HEK293T (cell line): ENCODE measurements around the gene LSM4.

Source experiments
- ARNT ChIP-seq: fragments of 450-650 bp; IDR thresholded peaks from 2 replicates; pipeline ENCODE4 v1.6.1; 2017; ENCODE audit warnings: mild to moderate bottlenecking
- FOXA1 ChIP-seq: fragments of 450-650 bp; IDR thresholded peaks from 2 replicates; pipeline ENCODE4 v1.6.1; 2016; ENCODE audit warnings: mild to moderate bottlenecking
- FOXK2 ChIP-seq: fragments of 450-650 bp; IDR thresholded peaks from 2 replicates; pipeline ENCODE4 v1.6.1; 2016; ENCODE audit warnings: mild to moderate bottlenecking
- FOXM1 ChIP-seq: fragments of 450-650 bp; IDR thresholded peaks from 2 replicates; pipeline ENCODE4 v1.6.1; 2017; ENCODE audit warnings: mild to moderate bottlenecking, borderline replicate concordance
- NFRKB ChIP-seq: fragments of 450-650 bp; IDR thresholded peaks from 2 replicates; pipeline ENCODE4 v1.6.1; 2016; ENCODE audit warnings: mild to moderate bottlenecking, moderate library complexity

GRCh38 chr19:18259893-18260292, 63.0 kb downstream of the LSM4 start:
- TF ChIP-seq FOXK2 (no peak), NFRKB (no peak), ARNT (no peak), FOXM1 (no peak), FOXA1 (no peak)
